GM12891 (cell line): ENCODE results near the gene RBFOX2.

Source experiments
- POLR2A ChIP-seq: IDR thresholded peaks from 2 replicates; pipeline ENCODE4 v1.6.1; 2011; ENCODE audit warnings: low read depth, low read length, control low read depth
- POLR2AphosphoS5 ChIP-seq: IDR thresholded peaks from 2 replicates; pipeline ENCODE4 v1.6.1; 2011; ENCODE audit warnings: low read depth, low read length, control low read depth

DNA sequence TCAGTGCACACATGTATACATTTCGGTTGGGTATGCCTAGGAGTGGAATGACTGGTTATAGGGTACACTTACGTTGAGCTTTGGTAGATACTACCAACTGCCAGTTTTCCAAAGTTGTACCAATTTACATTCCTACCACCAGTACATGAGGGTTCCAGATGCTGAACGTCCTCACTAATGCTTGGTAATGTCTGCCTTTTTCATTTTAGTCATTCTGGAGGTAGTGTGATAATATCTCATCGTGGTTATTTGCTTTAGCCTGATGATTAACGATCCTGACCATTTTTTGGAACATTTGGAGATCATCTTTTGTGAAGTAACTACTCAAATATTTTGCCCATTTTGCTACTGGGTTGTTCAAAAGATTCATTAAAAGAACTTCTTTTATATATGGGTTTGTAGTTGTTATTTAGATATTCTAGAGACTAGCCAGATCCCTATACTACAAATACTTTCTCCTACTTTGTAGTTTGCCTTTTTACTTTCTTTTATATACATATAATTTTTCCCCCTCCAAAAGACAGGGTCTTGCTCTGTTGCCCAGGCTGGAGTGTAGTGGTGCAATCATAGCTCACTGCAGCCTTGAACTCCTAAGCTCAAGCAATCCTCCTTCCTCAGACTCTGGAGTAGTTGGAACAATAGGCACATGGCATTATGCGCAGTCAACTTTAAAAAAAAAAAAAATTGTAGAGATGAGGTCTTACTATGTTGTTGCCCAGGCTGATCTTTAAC is 62.1 kb downstream of the RBFOX2 start:
- no peak for TF ChIP-seq POLR2A
- TF ChIP-seq POLR2AphosphoS5: no peak
